HS-5 (cell line): Measurements from ENCODE around the gene SCOC.

ENCODE experiments used
- DNase-seq: peaks from one replicate; pipeline ENCODE4 v3.0.0-alpha.2; 2012; ENCODE audit warnings: low read depth

SCOC gene

DNA sequence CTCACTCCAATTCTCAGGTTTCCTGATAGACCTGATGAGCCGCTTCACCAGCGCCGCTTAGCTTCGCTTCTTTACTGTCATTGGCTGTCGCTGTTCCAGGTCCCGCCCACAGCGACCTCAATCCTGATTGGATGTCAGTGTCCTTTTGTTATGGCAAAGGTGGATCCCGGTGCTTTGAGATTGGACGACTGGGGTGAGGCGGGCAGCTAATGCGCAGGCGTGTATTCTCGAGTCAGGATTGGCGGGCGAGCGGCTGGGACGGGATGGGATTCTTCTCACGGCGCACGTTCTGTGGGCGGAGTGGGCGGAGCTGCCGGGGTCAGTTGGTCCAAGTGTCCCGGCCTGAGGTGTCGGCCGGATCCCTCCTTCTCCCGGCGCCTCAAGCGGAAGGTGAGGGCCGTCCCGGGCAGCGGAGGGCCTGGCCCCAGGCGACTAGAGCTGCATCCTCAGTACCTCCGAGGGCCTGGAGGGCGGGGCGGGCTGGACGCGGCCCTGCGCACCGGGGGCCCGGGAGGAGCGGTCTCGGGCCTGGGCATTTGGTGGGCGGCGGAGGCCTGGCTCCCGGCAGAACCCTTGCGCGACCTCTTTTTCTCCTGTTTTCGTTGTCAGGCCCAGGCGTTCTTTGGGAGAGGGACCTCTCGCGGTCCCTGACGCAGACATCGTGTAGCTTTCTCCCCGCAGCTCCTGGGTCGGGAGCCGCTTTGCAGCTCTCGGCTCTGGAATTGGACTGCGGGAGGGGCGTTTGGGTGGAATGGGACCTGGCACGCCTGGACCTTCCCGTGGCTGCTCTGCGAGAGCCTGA, at the start of gene SCOC:
Gene SCOC, plus strand, starts transcription at position 319 of the 802 bp plus-strand sequence. CDS start 5,525 bp downstream, outside the sequence.
- DNase-seq = peak; percentile 96

- DNase-seq = peak; percentile 13
Observed at GRCh38 chr4:140326395-140326993, 47.0 kb upstream of the SCOC start.

GRCh38 chr4:140330311-140330900, 43.0 kb upstream of the SCOC start:
- DNase-seq = no peak

- DNase-seq = no peak
Observed at GRCh38 chr4:140331245-140331644, 42.2 kb upstream of the SCOC start.

- DNase-seq = no peak
Observed at GRCh38 chr4:140331876-140332275, 41.6 kb upstream of the SCOC start.

DNA sequence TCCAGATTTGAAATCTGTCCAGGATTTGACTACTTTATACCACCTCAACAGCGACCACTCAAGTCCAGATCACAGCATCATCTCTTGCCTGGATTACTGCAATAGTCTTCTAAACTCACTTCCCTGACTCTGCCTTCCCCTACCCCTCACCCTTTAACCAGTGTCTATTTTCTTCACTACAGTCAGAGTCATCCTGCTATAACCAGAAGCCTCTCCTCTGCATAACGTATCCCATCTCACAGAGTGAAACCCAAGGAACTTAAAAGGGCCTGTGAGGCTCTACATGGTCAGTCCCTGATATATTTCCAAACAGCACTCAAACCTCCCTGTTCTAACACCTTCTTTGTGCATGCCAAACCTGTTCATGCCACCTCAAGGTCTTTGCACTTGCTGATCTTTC, 40.7 kb upstream of the SCOC start:
- DNase-seq = no peak

- DNase-seq = no peak
Observed at GRCh38 chr4:140333523-140333922, 39.9 kb upstream of the SCOC start.

DNA sequence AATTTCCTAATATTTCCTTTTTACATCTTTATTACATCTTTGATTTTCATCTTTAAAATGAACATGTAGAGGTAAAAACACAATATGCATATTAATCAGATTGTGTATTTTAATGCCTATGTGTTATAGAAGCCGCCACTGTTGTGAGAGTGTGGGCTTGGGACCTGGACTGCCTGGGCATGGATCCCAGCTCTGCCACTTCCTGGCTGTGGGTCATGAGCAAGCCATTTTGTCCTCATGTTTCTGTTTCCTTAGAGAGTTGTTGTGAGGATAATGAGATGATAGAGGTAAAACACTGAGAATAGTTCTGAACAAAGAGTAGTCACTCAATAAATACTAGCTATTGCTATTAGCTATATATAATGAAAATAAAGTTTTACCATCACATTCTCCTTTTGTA, 38.4 kb upstream of the SCOC start:
- DNase-seq = no peak

DNA sequence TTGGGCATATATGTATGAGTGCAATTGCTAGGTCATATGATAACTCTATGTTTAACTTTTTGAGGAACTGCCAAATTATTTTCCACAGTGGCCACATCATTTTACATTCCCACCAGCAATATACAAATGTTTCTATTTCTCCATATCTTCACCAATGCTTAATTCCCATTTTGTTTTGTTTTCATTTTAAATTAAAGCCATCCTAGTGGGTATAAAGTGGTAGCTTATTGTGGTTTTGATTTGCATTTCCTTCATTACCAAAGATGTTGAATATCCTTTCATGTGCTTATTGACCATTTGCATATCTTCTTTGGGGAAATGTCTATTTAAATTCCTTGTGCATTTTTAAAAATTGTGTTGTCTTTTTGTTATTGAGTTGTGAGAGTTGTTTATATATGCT, 36.7 kb upstream of the SCOC start:
- DNase-seq = no peak

DNA sequence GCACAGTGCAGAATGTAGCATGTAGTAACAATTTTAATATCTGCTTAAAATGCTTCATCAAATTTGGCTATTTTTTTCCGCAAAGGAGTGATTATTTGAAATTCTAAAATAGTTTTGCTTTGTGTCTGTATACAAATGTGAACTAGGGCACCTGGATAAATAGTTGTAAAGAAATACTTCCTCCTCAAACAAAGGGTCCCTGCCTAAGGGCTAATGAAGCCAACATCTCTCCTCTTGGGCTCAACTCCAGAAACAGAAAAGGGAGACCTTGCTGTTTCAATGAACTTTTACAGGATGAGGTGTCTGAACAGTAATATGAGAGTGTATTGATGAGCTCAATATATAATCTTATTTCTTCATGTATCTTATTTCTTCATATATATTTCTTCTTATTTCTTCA, 30.8 kb upstream of the SCOC start:
- no peak for DNase-seq

GRCh38 chr4:140343303-140343702, 30.1 kb upstream of the SCOC start:
- DNase-seq = no peak

- DNase-seq = no peak
Observed at GRCh38 chr4:140344101-140344500, 29.3 kb upstream of the SCOC start.

DNA sequence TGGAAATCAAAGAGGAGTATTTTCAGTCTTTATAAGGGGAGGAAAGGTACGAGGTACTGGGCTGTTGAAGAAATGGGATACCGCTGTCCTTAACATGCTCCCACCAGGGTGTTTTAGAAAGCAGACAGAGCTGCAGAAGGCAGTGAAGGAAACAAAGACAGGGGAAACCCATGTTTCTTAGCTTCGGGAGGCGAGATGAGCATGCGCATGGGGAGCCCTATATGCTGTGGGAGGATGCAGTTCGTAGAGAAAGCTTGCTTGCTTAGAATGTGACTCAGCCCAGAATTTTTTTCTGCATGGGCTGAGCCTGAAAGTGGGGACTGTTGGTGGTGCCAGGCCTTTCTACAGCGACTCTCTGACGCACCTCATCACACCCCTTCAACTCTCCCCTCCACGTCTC, 28.8 kb upstream of the SCOC start:
- DNase-seq = no peak

GRCh38 chr4:140346136-140346535, 27.3 kb upstream of the SCOC start:
- DNase-seq = no peak

DNA sequence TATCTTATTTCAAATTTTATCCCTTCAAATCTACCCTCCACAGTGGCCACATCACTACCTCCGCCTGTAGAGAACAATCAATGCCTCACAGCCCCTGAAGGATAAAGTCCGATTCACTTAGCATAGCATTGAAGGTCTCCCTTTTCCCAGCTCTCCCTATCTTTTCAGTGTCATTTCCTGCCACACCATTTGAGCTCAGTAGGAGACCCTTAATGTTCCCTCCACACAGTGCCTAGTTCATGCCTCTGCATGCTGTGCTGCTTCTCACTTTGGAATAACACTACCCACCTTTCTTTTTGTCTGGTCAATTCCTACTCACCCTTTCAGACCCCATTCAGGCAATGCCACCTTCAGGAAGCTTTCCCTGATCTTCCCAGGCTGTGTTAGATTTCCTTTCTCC, 23.6 kb upstream of the SCOC start:
- DNase-seq = no peak

- DNase-seq = no peak
Observed at GRCh38 chr4:140351093-140352075, 22.1 kb upstream of the SCOC start.

DNA sequence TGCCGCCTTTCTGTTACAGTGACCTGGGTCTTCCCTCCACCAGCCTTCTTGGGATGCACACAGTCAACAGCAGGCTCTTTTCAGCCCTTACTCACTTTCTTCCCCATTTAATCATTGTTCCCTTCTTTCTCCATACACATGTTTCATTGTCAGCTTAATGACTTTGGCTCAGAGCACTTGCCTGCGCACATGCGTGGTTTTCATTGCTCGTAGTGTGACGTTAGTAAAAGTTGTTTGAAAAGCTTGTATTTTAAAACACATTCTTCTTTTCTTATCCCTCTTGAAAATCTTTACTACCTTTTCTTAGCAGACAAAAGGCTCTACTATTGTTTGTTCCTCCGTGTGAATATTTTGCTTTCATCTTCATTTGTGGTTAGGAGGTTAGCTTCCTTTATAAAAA, 19.7 kb upstream of the SCOC start:
- DNase-seq = no peak

DNA sequence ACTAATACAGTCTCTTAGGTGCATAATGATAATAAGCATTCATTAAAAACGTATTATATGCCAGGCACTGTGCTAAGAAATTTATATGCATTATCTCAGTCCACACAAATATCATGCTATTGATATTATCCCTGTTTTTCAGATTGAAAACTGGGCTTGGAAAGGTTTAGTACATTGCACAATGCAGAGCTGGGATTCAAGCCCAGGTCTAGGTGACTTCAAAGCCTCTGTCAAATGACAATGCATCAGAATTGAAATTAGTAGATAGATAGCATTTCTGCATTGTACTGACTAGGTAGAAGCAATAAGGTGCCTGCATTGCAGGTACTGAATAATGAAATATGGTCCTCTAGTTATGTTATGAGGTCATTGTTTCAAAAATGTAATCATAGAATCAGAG, 18.2 kb upstream of the SCOC start:
- no peak for DNase-seq

DNA sequence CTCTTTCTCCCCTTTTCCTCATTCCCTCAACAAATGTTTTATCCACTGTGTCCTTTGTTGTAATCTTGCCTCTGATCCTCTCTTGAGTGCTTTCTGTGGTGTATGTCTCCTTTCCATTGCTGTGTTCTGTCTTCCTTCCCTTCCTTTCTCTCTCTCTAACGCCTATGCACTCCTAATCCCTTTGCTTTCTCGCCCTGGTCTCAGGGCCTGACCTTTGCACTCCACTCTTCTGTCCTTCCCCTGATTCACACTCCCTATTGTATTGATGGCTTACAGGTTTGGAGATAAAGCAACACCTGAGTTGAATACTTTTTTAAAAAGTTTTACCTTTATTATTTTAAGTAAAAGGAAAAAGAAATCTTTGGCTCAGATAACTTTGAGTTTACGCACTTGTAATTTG, 15.6 kb upstream of the SCOC start:
- no peak for DNase-seq

GRCh38 chr4:140358281-140358680, 15.2 kb upstream of the SCOC start:
- DNase-seq = no peak

GRCh38 chr4:140359562-140360427, 13.7 kb upstream of the SCOC start:
- peak; percentile 49 for DNase-seq
